Activated CD4-positive, alpha-beta T cell treated with anti-CD3 and anti-CD28 coated beads, Interleukin-2, amount 50 U/mL, for 16 hours (primary cell): ENCODE measurements around the gene ZNF577.

Source experiments
- DNase-seq: peaks from one replicate; pipeline ENCODE4 v3.0.0-alpha.2; 2020

ZNF577 gene

GRCh38 chr19:51861870-51862622 is 25.7 kb downstream of the ZNF577 start:
- no peak for DNase-seq

- no peak for DNase-seq
These were observed 50.6 kb downstream of the ZNF577 start for GRCh38 chr19:51837145-51837544.

- DNase-seq: no peak
These were observed 57.5 kb downstream of the ZNF577 start for GRCh38 chr19:51830274-51830673.

- no peak for DNase-seq
These were observed 63.3 kb downstream of the ZNF577 start for GRCh38 chr19:51824281-51825005.

- DNase-seq: no peak
These were observed 64.8 kb downstream of the ZNF577 start for GRCh38 chr19:51822946-51823345.

GRCh38 chr19:51822325-51822724 is 65.4 kb downstream of the ZNF577 start:
- no peak for DNase-seq

- no peak for DNase-seq
These were observed 65.8 kb downstream of the ZNF577 start for GRCh38 chr19:51821921-51822320.

GRCh38 chr19:51821456-51821855 is 66.3 kb downstream of the ZNF577 start:
- no peak for DNase-seq
